ENCODE results near the gene CDH2. TPM values are rescaled to one million over a fixed set of nuclear protein-coding genes. Genes with fewer than 3 reads are reported as not detected.

The CDH2 gene
- total RNA-seq, 4 donors from 2014 or later: 0.20 to 4.4 (median 1.1) TPM; not detected in 1

GRCh38 chr18:28095041-28095440 is 81.9 kb downstream of the CDH2 start:
- Histone ChIP-seq H3K4me1 (no peaks in the 10 kb centered on the region), H3K36me3 (no peaks in the 10 kb centered on the region), H3K4me3 (no peak overlapping the region), H3K9me3 (no peaks in the 10 kb centered on the region), H3K27ac (no peak overlapping the region), H3K27me3 (no peaks in the 10 kb centered on the region)
- no peak for DNase-seq
- in situ Hi-C loops (cut with MboI; ENCODE audit: low pct_ligation_motif_present in 1 of 4, low pct_unique_long_range_greater_than_20kb in 1 of 4, low sequenced_read_pairs in 3 of 4) (no loop called here), intact Hi-C loops (cut with DNase I; ENCODE audit: low total_unique reads) (no loop called here)
- TF ChIP-seq EP300 (IDR thresholded peaks at IDR 0.05; ENCODE audit: low read depth) (no peak), POLR2AphosphoS5 (IDR thresholded peaks at IDR 0.05) (no peak), POLR2A (IDR thresholded peaks at IDR 0.05) (no peak), CTCF (IDR thresholded peaks at IDR 0.05) (no peak)
- WGBS, 2 donors (ENCODE audit: low coverage in 1 of 2): 67 to 85% methylated on average over 2 to 3 of the region's 3 CpGs

- in situ Hi-C loops (cut with MboI; ENCODE audit: low pct_ligation_motif_present in 1 of 4, low pct_unique_long_range_greater_than_20kb in 1 of 4, low sequenced_read_pairs in 3 of 4): no loop called here
- H3K4me3 ChIP-seq: no peak overlapping the region
- H3K9me3 ChIP-seq: no peaks in the 10 kb centered on the region
- TF ChIP-seq CTCF (IDR thresholded peaks at IDR 0.05) (no peak), EP300 (IDR thresholded peaks at IDR 0.05; ENCODE audit: low read depth) (no peak), POLR2AphosphoS5 (IDR thresholded peaks at IDR 0.05) (no peak), POLR2A (IDR thresholded peaks at IDR 0.05) (no peak)
- H3K36me3 ChIP-seq: no peaks in the 10 kb centered on the region
- intact Hi-C loops (cut with DNase I; ENCODE audit: low total_unique reads): no loop called here
- H3K27ac ChIP-seq: no peak overlapping the region
- H3K4me1 ChIP-seq: no peaks in the 10 kb centered on the region
- no peaks in the 10 kb centered on the region for H3K27me3 ChIP-seq
- 32 to 38% methylated on average over 2 of the region's 2 CpGs for WGBS, 2 donors (ENCODE audit: low coverage in 1 of 2)
- no peak for DNase-seq
These were observed 85.7 kb downstream of the CDH2 start for GRCh38 chr18:28091197-28091596.

GRCh38 chr18:28088477-28088876 is 88.5 kb downstream of the CDH2 start:
- no peaks in the 10 kb centered on the region for H3K36me3 ChIP-seq
- no peaks in the 10 kb centered on the region for H3K4me1 ChIP-seq
- 63 to 86% methylated on average over 3 of the region's 3 CpGs for WGBS, 2 donors (ENCODE audit: low coverage in 1 of 2)
- no peaks in the 10 kb centered on the region for H3K27me3 ChIP-seq
- H3K9me3 ChIP-seq: no peaks in the 10 kb centered on the region
- no peak overlapping the region for H3K27ac ChIP-seq
- no peak overlapping the region for H3K4me3 ChIP-seq
- no peak for DNase-seq
- in situ Hi-C loops (cut with MboI; ENCODE audit: low pct_ligation_motif_present in 1 of 4, low pct_unique_long_range_greater_than_20kb in 1 of 4, low sequenced_read_pairs in 3 of 4): no loop called here
- intact Hi-C loops (cut with DNase I; ENCODE audit: low total_unique reads): no loop called here
- TF ChIP-seq POLR2A (IDR thresholded peaks at IDR 0.05) (no peak), CTCF (IDR thresholded peaks at IDR 0.05) (no peak), POLR2AphosphoS5 (IDR thresholded peaks at IDR 0.05) (no peak), EP300 (IDR thresholded peaks at IDR 0.05; ENCODE audit: low read depth) (no peak)

GRCh38 chr18:28086670-28087552 is 90.0 kb downstream of the CDH2 start:
- peak; percentile 38 for DNase-seq
- Histone ChIP-seq H3K4me1 (no peaks in the 10 kb centered on the region), H3K36me3 (no peaks in the 10 kb centered on the region), H3K4me3 (no peak overlapping the region), H3K27me3 (no peaks in the 10 kb centered on the region), H3K27ac (no peak overlapping the region), H3K9me3 (no peaks in the 10 kb centered on the region)
- 42 to 43% methylated on average over 6 to 9 of the region's 9 CpGs for WGBS, 2 donors (ENCODE audit: low coverage in 1 of 2)
- in situ Hi-C loops (cut with MboI; ENCODE audit: low pct_ligation_motif_present in 1 of 4, low pct_unique_long_range_greater_than_20kb in 1 of 4, low sequenced_read_pairs in 3 of 4) (no loop called here), intact Hi-C loops (cut with DNase I; ENCODE audit: low total_unique reads) (no loop called here)
- TF ChIP-seq CTCF (IDR thresholded peaks at IDR 0.05): no peak
- no peak for TF ChIP-seq POLR2A (IDR thresholded peaks at IDR 0.05)
- TF ChIP-seq EP300 (IDR thresholded peaks at IDR 0.05; ENCODE audit: low read depth): no peak
- TF ChIP-seq POLR2AphosphoS5 (IDR thresholded peaks at IDR 0.05): no peak

All from transverse colon (tissue), 4 donors.